NCI-H82 (cell line): ENCODE measurements around the gene RING1.
A peak's percentile ranks its signal among the peaks of the same experiment; 100 is the strongest.

Experiments
- DNase-seq: peaks from one replicate; lab custom pipeline; 2025; lab: John Stamatoyannopoulos, UW

Gene RING1

GRCh38 chr6:33247977-33248642 lies 39.8 kb downstream of the RING1 start:
- peak; percentile 96 for DNase-seq

- DNase-seq = no peak
Observed at GRCh38 chr6:33248643-33248931, 40.3 kb downstream of the RING1 start.

GRCh38 chr6:33248932-33249731 lies 40.8 kb downstream of the RING1 start:
- peak; percentile 100 for DNase-seq

GRCh38 chr6:33249732-33250630 lies 41.7 kb downstream of the RING1 start:
- DNase-seq = peak; percentile 73

- no peak for DNase-seq
Observed at GRCh38 chr6:33250731-33251130, 42.4 kb downstream of the RING1 start.

GRCh38 chr6:33251395-33252012 lies 43.2 kb downstream of the RING1 start:
- no peak for DNase-seq

GRCh38 chr6:33252759-33253158 lies 44.5 kb downstream of the RING1 start:
- DNase-seq = no peak

- no peak for DNase-seq
Observed at GRCh38 chr6:33254591-33254990, 46.3 kb downstream of the RING1 start.

- no peak for DNase-seq
Observed at GRCh38 chr6:33259032-33259431, 50.7 kb downstream of the RING1 start.
